Memory B cell (primary cell): ENCODE results near the gene MYL2.
A peak's percentile ranks its signal among the peaks of the same experiment; 100 is the strongest.

ENCODE experiments used
- ATAC-seq: fragments of 150-1000 bp; cut with Tn5 transposase; 2 replicates; pipeline ENCODE4 v1.10.0; 2021; ENCODE audit warnings: low read depth, mild to moderate bottlenecking, moderate library complexity
- DNase-seq, 2 donors: peaks; one replicate each; pipeline ENCODE4 v3.0.0; 2022; ENCODE audit warnings: low spot score in 2 of 2
- H3K27ac Mint-ChIP-seq: one replicate; pipeline ENCODE4 v1.8.0; 2022; ENCODE audit warnings: mild to moderate bottlenecking, moderate library complexity, mixed read lengths
- H3K27me3 Mint-ChIP-seq: one replicate; pipeline ENCODE4 v1.8.0; 2022; ENCODE audit warnings: mixed read lengths
- H3K36me3 Mint-ChIP-seq: one replicate; pipeline ENCODE4 v1.8.0; 2022; ENCODE audit warnings: mild to moderate bottlenecking, mixed read lengths
- H3K4me1 Mint-ChIP-seq: one replicate; pipeline ENCODE4 v1.8.0; 2022; ENCODE audit warnings: mixed read lengths
- H3K4me3 Mint-ChIP-seq: one replicate; pipeline ENCODE4 v1.8.0; 2022; ENCODE audit warnings: mild to moderate bottlenecking, moderate library complexity, mixed read lengths
- H3K9me3 Mint-ChIP-seq: one replicate; pipeline ENCODE4 v1.8.0; 2022; ENCODE audit warnings: mixed read lengths

Gene MYL2

GRCh38 chr12:110896559-110896958, 23.8 kb downstream of the MYL2 start:
- no peaks in the 10 kb centered on the region for H3K9me3 Mint-ChIP-seq
- no peak overlapping the region for H3K27ac Mint-ChIP-seq
- H3K4me3 Mint-ChIP-seq: no peak overlapping the region
- no peak for DNase-seq
- no peak for ATAC-seq
- peaks cover 6% of the 10 kb centered on the region for H3K4me1 Mint-ChIP-seq
- H3K36me3 Mint-ChIP-seq: no peaks in the 10 kb centered on the region
- peaks cover 2% of the 10 kb centered on the region for H3K27me3 Mint-ChIP-seq

GRCh38 chr12:110893956-110894355, 26.4 kb downstream of the MYL2 start:
- Mint-ChIP-seq H3K27ac (no peak overlapping the region), H3K27me3 (peaks cover 2% of the 10 kb centered on the region), H3K4me1 (peaks cover 6% of the 10 kb centered on the region), H3K36me3 (no peaks in the 10 kb centered on the region), H3K4me3 (no peak overlapping the region), H3K9me3 (no peaks in the 10 kb centered on the region)
- ATAC-seq (peak; percentile 14), DNase-seq (no peak)

- Mint-ChIP-seq H3K27ac (no peak overlapping the region), H3K36me3 (no peaks in the 10 kb centered on the region), H3K9me3 (no peaks in the 10 kb centered on the region), H3K4me1 (peaks cover 5% of the 10 kb centered on the region), H3K27me3 (peaks cover 2% of the 10 kb centered on the region), H3K4me3 (no peak overlapping the region)
- ATAC-seq (no peak), DNase-seq (no peak)
Observed at GRCh38 chr12:110889361-110889760, 31.0 kb downstream of the MYL2 start.

- Mint-ChIP-seq H3K9me3 (no peaks in the 10 kb centered on the region), H3K4me1 (peaks cover 3% of the 10 kb centered on the region), H3K36me3 (no peaks in the 10 kb centered on the region), H3K27me3 (peaks cover 2% of the 10 kb centered on the region), H3K27ac (peak overlapping the region; percentile 85), H3K4me3 (peak overlapping the region; percentile 87)
- DNase-seq (no peak), ATAC-seq (no peak)
Observed at GRCh38 chr12:110888256-110888991, 32.0 kb downstream of the MYL2 start.

- DNase-seq (no peak), ATAC-seq (no peak)
- Mint-ChIP-seq H3K27me3 (peaks cover 3% of the 10 kb centered on the region), H3K36me3 (no peaks in the 10 kb centered on the region), H3K27ac (no peak overlapping the region), H3K4me1 (peaks cover 6% of the 10 kb centered on the region), H3K9me3 (peaks cover 3% of the 10 kb centered on the region), H3K4me3 (no peak overlapping the region)
Observed at GRCh38 chr12:110885152-110885840, 35.1 kb downstream of the MYL2 start.

- Mint-ChIP-seq H3K27me3 (peaks cover 5% of the 10 kb centered on the region), H3K4me3 (no peak overlapping the region), H3K36me3 (no peaks in the 10 kb centered on the region), H3K9me3 (peaks cover 3% of the 10 kb centered on the region), H3K4me1 (peaks cover 6% of the 10 kb centered on the region), H3K27ac (no peak overlapping the region)
- no peak for ATAC-seq
- DNase-seq: no peak
Observed at GRCh38 chr12:110883251-110883650, 37.1 kb downstream of the MYL2 start.

GRCh38 chr12:110880651-110881050, 39.7 kb downstream of the MYL2 start:
- peaks cover 3% of the 10 kb centered on the region for H3K4me1 Mint-ChIP-seq
- H3K27ac Mint-ChIP-seq: no peak overlapping the region
- H3K9me3 Mint-ChIP-seq: peaks cover 3% of the 10 kb centered on the region
- no peak for ATAC-seq
- H3K27me3 Mint-ChIP-seq: peaks cover 8% of the 10 kb centered on the region
- no peaks in the 10 kb centered on the region for H3K36me3 Mint-ChIP-seq
- no peak overlapping the region for H3K4me3 Mint-ChIP-seq
- no peak for DNase-seq

- Mint-ChIP-seq H3K4me1 (no peaks in the 10 kb centered on the region), H3K27ac (no peak overlapping the region), H3K36me3 (no peaks in the 10 kb centered on the region), H3K4me3 (no peak overlapping the region), H3K27me3 (peaks cover 14% of the 10 kb centered on the region), H3K9me3 (peaks cover 1% of the 10 kb centered on the region)
- ATAC-seq (no peak), DNase-seq (no peak)
Observed at GRCh38 chr12:110874781-110875180, 45.6 kb downstream of the MYL2 start.

- no peak overlapping the region for H3K4me3 Mint-ChIP-seq
- H3K36me3 Mint-ChIP-seq: no peaks in the 10 kb centered on the region
- peaks cover 14% of the 10 kb centered on the region for H3K27me3 Mint-ChIP-seq
- no peak overlapping the region for H3K27ac Mint-ChIP-seq
- ATAC-seq (no peak), DNase-seq (no peak)
- peaks cover 1% of the 10 kb centered on the region for H3K9me3 Mint-ChIP-seq
- no peaks in the 10 kb centered on the region for H3K4me1 Mint-ChIP-seq
Observed at GRCh38 chr12:110874351-110874750, 46.0 kb downstream of the MYL2 start.

GRCh38 chr12:110872100-110872499, 48.3 kb downstream of the MYL2 start:
- Mint-ChIP-seq H3K27ac (no peak overlapping the region), H3K4me1 (no peaks in the 10 kb centered on the region), H3K36me3 (no peaks in the 10 kb centered on the region), H3K9me3 (peaks cover 1% of the 10 kb centered on the region), H3K4me3 (no peak overlapping the region), H3K27me3 (peaks cover 9% of the 10 kb centered on the region)
- DNase-seq (no peak), ATAC-seq (no peak)

GRCh38 chr12:110869803-110870202, 50.6 kb downstream of the MYL2 start:
- H3K27ac Mint-ChIP-seq: no peak overlapping the region
- H3K9me3 Mint-ChIP-seq: peaks cover 1% of the 10 kb centered on the region
- DNase-seq (no peak), ATAC-seq (no peak)
- no peaks in the 10 kb centered on the region for H3K4me1 Mint-ChIP-seq
- H3K4me3 Mint-ChIP-seq: no peak overlapping the region
- H3K36me3 Mint-ChIP-seq: no peaks in the 10 kb centered on the region
- peaks cover 9% of the 10 kb centered on the region for H3K27me3 Mint-ChIP-seq

- H3K36me3 Mint-ChIP-seq: no peaks in the 10 kb centered on the region
- DNase-seq (no peak), ATAC-seq (no peak)
- H3K27ac Mint-ChIP-seq: no peak overlapping the region
- no peaks in the 10 kb centered on the region for H3K4me1 Mint-ChIP-seq
- H3K27me3 Mint-ChIP-seq: peaks cover 6% of the 10 kb centered on the region
- peaks cover 1% of the 10 kb centered on the region for H3K9me3 Mint-ChIP-seq
- H3K4me3 Mint-ChIP-seq: no peak overlapping the region
Observed at GRCh38 chr12:110869026-110869425, 51.4 kb downstream of the MYL2 start.

- Mint-ChIP-seq H3K4me3 (no peak overlapping the region), H3K36me3 (no peaks in the 10 kb centered on the region), H3K4me1 (peaks cover 2% of the 10 kb centered on the region), H3K9me3 (no peaks in the 10 kb centered on the region), H3K27me3 (peaks cover 1% of the 10 kb centered on the region), H3K27ac (no peak overlapping the region)
- no peak for ATAC-seq
- no peak for DNase-seq
Observed at GRCh38 chr12:110865521-110865920, 54.9 kb downstream of the MYL2 start.

- ATAC-seq: no peak
- H3K4me1 Mint-ChIP-seq: peaks cover 2% of the 10 kb centered on the region
Observed at GRCh38 chr12:110863161-110863560, 57.2 kb downstream of the MYL2 start.

GRCh38 chr12:110862329-110862728, 58.0 kb downstream of the MYL2 start:
- H3K27me3 Mint-ChIP-seq: no peaks in the 10 kb centered on the region
- H3K4me1 Mint-ChIP-seq: peaks cover 2% of the 10 kb centered on the region
- ATAC-seq (no peak), DNase-seq (no peak)
- H3K36me3 Mint-ChIP-seq: no peaks in the 10 kb centered on the region
- no peak overlapping the region for H3K27ac Mint-ChIP-seq
- H3K4me3 Mint-ChIP-seq: no peak overlapping the region
- H3K9me3 Mint-ChIP-seq: no peaks in the 10 kb centered on the region

More at GRCh38 chr12:110863161-110863560, 57.2 kb downstream of the MYL2 start:
- H3K4me3 Mint-ChIP-seq: no peak overlapping the region
- DNase-seq: no peak
- H3K27ac Mint-ChIP-seq: no peak overlapping the region
- H3K36me3 Mint-ChIP-seq: no peaks in the 10 kb centered on the region
- H3K9me3 Mint-ChIP-seq: no peaks in the 10 kb centered on the region
- no peaks in the 10 kb centered on the region for H3K27me3 Mint-ChIP-seq
